Measurements from ENCODE around the gene OR56A5. TPM values are rescaled to one million over a fixed set of nuclear protein-coding genes. Genes with fewer than 3 reads are reported as not detected.

Gene OR56A5
- total RNA-seq, 1 donor from 2014 or later = not detected

DNA sequence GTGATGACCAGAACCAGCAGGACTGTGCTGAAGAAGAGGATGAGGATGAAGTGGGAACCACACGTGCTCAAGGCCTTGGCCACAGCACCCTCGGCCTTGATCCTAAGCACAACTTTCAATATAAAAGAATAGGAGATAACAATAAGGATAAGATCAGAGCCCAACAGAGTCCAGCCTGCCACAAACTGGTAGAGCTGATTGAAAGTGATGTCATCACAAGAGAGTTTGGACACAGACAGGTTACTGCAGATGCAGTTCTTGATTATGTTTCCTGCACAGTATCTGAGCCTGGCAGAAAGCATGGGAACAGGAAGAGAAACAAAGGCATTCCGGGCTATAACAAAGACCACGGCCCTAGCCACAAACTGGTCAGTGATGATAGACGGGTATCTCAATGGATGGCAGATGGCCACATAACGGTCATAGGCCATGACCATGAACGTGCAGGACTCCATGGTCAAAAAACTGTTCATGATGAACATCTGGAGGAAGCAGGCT is 34.0 kb upstream of the OR56A5 start:
- Mint-ChIP-seq H3K4me3 (no peak overlapping the region), H3K9me3 (no peaks in the 10 kb centered on the region), H3K4me1 (no peaks in the 10 kb centered on the region), H3K27ac (no peak overlapping the region), H3K27me3 (peaks cover 4% of the 10 kb centered on the region), H3K36me3 (ENCODE audit: low read depth) (no peaks in the 10 kb centered on the region)
- no peak for DNase-seq
- ChIA-PET CTCF (no interaction called here), POLR2A (no interaction called here)
- TF ChIP-seq CTCF (IDR thresholded peaks at IDR 0.05) = no peak
- no peak for ATAC-seq (ENCODE audit: low read depth)
- intact Hi-C loops (cut with micrococcal nuclease) = no loop called here

- no peak for DNase-seq
- ChIA-PET POLR2A (no interaction called here), CTCF (no interaction called here)
- no peak for TF ChIP-seq CTCF (IDR thresholded peaks at IDR 0.05)
- ATAC-seq (ENCODE audit: low read depth) = no peak
- Mint-ChIP-seq H3K4me3 (no peak overlapping the region), H3K9me3 (no peaks in the 10 kb centered on the region), H3K27ac (no peak overlapping the region), H3K4me1 (no peaks in the 10 kb centered on the region), H3K27me3 (peaks cover 7% of the 10 kb centered on the region), H3K36me3 (ENCODE audit: low read depth) (no peaks in the 10 kb centered on the region)
- intact Hi-C loops (cut with micrococcal nuclease) = no loop called here
These were observed 26.5 kb upstream of the OR56A5 start for GRCh38 chr11:5994791-5995190.

DNA sequence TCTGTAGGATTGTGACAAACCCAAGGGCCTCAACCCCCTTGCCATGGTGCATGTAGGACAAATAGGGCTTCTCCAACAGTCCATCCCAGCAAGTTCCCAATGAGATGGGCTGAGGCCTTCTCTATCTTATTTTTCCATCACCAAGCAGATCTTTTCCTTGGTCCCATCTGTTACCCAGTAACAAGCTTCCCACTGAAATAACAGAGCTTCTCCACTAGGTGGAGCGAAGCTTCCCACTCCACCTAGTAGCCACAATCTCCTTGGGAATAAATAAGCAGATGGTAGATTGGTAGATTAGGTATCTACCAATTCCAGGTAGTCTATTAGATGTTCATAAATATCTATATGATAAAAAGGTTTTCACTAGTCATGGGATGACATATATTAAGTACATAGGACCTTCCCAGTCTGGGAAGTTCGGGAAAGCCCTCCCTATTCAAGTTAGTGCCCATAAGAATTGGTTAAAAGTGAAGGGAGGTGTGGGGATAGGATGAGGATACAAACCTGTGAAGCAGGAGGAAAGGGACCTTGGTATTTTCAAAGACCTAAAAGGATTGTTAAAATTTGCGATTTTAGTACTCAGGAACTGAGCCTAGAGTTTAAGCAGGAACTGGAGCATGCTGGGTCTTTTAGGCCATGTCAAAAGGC is 24.4 kb upstream of the OR56A5 start:
- Mint-ChIP-seq H3K4me3 (no peak overlapping the region), H3K36me3 (ENCODE audit: low read depth) (no peaks in the 10 kb centered on the region), H3K4me1 (no peaks in the 10 kb centered on the region), H3K27me3 (peaks cover 3% of the 10 kb centered on the region), H3K9me3 (no peaks in the 10 kb centered on the region), H3K27ac (no peak overlapping the region)
- DNase-seq (no peak), ATAC-seq (ENCODE audit: low read depth) (no peak)
- ChIA-PET POLR2A (no interaction called here), CTCF (interaction anchor here (0.7 to 1.6 kb wide), 3 partner anchors 324 to 387 kb away, joined by 3 read pairs; no protein-coding TSS in a partner anchor)
- TF ChIP-seq CTCF (IDR thresholded peaks at IDR 0.05) = no peak
- intact Hi-C loops (cut with micrococcal nuclease) = loop anchor here (1.0 kb wide), 1 partner anchor 361 kb away; no protein-coding TSS in a partner anchor

DNA sequence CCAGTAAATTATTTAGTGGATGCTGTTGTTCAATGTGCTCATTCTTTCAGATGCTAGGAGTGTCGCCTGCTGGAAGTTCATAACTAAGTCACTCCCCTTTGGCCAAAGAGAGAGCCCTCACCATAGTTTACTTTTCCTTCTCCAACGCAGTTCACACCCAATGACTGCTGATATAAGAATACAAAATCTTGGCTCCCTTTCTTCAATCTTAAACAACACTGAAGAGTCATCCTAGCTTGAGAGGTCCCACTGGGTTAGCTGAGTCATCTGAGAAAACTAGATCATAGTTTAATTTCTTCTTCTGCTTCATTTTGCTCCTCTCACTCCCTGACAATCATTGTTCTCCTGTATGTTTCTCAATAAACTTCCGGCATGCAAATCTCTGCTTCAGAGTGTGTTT is 23.9 kb upstream of the OR56A5 start:
- intact Hi-C loops (cut with micrococcal nuclease) = loop anchor here (1.0 kb wide), 1 partner anchor 361 kb away; no protein-coding TSS in a partner anchor
- H3K36me3 Mint-ChIP-seq (ENCODE audit: low read depth) = no peaks in the 10 kb centered on the region
- H3K27me3 Mint-ChIP-seq = peaks cover 3% of the 10 kb centered on the region
- no peaks in the 10 kb centered on the region for H3K4me1 Mint-ChIP-seq
- no peaks in the 10 kb centered on the region for H3K9me3 Mint-ChIP-seq
- ChIA-PET POLR2A (no interaction called here), CTCF (interaction anchor here (0.7 to 1.6 kb wide), 3 partner anchors 325 to 387 kb away, joined by 3 read pairs; no protein-coding TSS in a partner anchor)
- no peak overlapping the region for H3K27ac Mint-ChIP-seq
- DNase-seq (no peak), ATAC-seq (ENCODE audit: low read depth) (no peak)
- no peak overlapping the region for H3K4me3 Mint-ChIP-seq
- no peak for TF ChIP-seq CTCF (IDR thresholded peaks at IDR 0.05)

GRCh38 chr11:5989203-5989602 is 20.9 kb upstream of the OR56A5 start:
- POLR2A ChIA-PET = no interaction called here
- H3K27ac Mint-ChIP-seq = no peak overlapping the region
- H3K4me3 Mint-ChIP-seq = no peak overlapping the region
- ATAC-seq (ENCODE audit: low read depth) = no peak
- H3K36me3 Mint-ChIP-seq (ENCODE audit: low read depth) = no peaks in the 10 kb centered on the region
- H3K4me1 Mint-ChIP-seq = no peaks in the 10 kb centered on the region
- no peak for DNase-seq
- no peak for TF ChIP-seq CTCF (IDR thresholded peaks at IDR 0.05)
- H3K27me3 Mint-ChIP-seq = peaks cover 3% of the 10 kb centered on the region
- CTCF ChIA-PET = no interaction called here
- intact Hi-C loops (cut with micrococcal nuclease) = no loop called here
- no peaks in the 10 kb centered on the region for H3K9me3 Mint-ChIP-seq

All from activated B cell treated with CpG ODN at 0.5 μM for 24 hours (primary cell).